ENCODE measurements around the gene MEF2A.

Gene MEF2A

DNA sequence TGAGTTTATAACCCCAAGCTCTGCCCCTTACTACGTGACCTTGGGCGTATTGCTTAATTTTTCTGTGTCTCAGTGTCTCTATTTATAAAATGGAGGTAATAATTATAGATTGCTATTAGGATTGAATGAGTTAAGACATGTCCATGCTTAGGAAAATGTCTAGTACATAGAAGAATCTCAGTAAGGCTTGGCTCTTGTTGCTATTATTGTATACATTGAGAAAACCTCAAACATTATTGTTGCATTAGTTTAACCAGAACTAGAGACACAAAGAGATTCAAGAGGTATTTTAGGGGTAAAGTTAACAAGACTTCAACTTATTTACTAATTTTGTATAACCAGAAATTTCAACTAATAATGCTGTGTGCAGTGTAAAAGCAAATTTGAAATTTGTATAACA, 66.7 kb downstream of the MEF2A start:
- ATAC-seq = no peak
- TF ChIP-seq GLIS3 (CRISPR knock-in tag; IDR thresholded peaks at IDR 0.05) (no peak), TCF4 (CRISPR knock-in tag; IDR thresholded peaks at IDR 0.05; ENCODE audit: borderline replicate concordance) (no peak)

DNA sequence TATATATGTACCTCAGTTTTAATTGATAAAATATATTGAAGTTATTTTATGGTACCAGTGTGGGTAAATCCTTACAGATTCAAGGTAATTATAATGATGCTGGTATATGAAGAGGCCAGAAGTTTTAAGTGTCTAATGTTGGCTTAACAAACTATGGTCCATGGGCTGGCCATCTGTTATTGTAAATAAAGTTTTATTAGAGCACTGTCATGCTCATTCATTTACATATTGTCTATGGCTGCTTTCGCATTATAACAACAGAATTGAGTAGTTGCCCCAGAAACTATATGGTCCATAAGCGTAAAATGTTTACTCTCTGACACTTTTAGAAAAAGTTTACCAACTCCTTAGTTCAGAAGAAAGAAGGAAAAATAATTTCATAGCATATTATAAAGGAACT, 67.9 kb downstream of the MEF2A start:
- no peak for ATAC-seq
- no peak for TF ChIP-seq RARB (CRISPR knock-in tag; IDR thresholded peaks at IDR 0.05)
- no peak for TF ChIP-seq ZNF565 (CRISPR knock-in tag; conservative IDR thresholded peaks at IDR 0.05; ENCODE audit: low read depth)

DNA sequence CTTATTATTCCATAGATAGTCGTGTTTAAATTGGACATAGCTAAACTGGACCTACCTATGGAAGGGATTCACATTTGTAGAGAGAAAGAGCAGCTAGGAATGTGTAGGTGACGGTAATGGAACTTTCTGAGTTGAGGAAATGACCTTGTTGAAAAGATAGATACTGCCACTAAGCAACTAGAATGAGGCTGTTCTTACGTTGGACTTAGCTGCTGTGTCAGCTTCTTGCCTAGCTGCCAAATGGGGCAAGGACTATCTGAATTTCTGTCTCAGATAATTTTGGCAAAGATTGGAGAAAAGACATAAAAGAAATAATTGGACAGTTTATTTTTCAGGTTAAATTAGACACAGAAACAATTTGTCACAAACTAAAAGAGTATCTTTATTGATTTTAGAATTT, 68.8 kb downstream of the MEF2A start:
- ATAC-seq = no peak
- no peak for TF ChIP-seq TOX (CRISPR knock-in tag; IDR thresholded peaks at IDR 0.05; ENCODE audit: borderline replicate concordance)
- TF ChIP-seq ZFP3 (CRISPR knock-in tag; IDR thresholded peaks at IDR 0.05) = no peak
- TF ChIP-seq BACH2 (CRISPR knock-in tag; IDR thresholded peaks at IDR 0.05; ENCODE audit: borderline replicate concordance) = no peak
- TF ChIP-seq TCF4 (CRISPR knock-in tag; IDR thresholded peaks at IDR 0.05; ENCODE audit: borderline replicate concordance) = no peak
- no peak for TF ChIP-seq ZNF70 (CRISPR knock-in tag; IDR thresholded peaks at IDR 0.05)
- TF ChIP-seq, protein P1, sequence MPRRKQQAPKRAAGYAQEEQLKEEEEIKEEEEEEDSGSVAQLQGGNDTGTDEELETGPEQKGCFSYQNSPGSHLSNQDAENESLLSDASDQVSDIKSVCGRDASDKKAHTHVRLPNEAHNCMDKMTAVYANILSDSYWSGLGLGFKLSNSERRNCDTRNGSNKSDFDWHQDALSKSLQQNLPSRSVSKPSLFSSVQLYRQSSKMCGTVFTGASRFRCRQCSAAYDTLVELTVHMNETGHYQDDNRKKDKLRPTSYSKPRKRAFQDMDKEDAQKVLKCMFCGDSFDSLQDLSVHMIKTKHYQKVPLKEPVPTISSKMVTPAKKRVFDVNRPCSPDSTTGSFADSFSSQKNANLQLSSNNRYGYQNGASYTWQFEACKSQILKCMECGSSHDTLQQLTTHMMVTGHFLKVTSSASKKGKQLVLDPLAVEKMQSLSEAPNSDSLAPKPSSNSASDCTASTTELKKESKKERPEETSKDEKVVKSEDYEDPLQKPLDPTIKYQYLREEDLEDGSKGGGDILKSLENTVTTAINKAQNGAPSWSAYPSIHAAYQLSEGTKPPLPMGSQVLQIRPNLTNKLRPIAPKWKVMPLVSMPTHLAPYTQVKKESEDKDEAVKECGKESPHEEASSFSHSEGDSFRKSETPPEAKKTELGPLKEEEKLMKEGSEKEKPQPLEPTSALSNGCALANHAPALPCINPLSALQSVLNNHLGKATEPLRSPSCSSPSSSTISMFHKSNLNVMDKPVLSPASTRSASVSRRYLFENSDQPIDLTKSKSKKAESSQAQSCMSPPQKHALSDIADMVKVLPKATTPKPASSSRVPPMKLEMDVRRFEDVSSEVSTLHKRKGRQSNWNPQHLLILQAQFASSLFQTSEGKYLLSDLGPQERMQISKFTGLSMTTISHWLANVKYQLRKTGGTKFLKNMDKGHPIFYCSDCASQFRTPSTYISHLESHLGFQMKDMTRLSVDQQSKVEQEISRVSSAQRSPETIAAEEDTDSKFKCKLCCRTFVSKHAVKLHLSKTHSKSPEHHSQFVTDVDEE (CRISPR knock-in tag; IDR thresholded peaks at IDR 0.05) = no peak

DNA sequence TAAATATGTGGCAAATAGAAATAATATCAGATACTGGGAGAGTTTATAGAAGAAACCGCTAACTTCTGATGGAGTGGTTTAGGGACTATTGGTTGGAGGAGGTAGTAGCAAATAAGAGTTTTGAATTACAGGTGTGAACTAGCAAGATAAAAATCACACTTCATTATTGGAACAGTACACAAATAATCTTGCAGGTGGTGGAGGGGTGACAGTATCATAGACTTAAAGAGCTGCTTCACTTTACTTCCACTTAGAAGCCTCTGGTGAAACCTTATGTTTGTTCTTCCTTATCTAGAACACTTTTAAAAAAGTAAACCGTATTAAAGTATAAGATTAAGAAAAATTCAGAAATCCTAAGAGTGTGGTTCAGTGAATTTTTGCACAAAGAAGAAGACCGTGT, 69.4 kb downstream of the MEF2A start:
- TF ChIP-seq ZNF8 (CRISPR knock-in tag; IDR thresholded peaks at IDR 0.05) (no peak), ZFP3 (CRISPR knock-in tag; IDR thresholded peaks at IDR 0.05) (no peak), ZNF70 (CRISPR knock-in tag; IDR thresholded peaks at IDR 0.05) (no peak), PPARA (CRISPR knock-in tag; IDR thresholded peaks at IDR 0.05; ENCODE audit: borderline replicate concordance) (no peak), TCF4 (CRISPR knock-in tag; IDR thresholded peaks at IDR 0.05; ENCODE audit: borderline replicate concordance) (no peak), SNAI2 (CRISPR knock-in tag; IDR thresholded peaks at IDR 0.05) (no peak), ZFP30 (CRISPR knock-in tag; IDR thresholded peaks at IDR 0.05) (no peak), OSR1 (CRISPR knock-in tag; IDR thresholded peaks at IDR 0.05) (no peak), CSDC2 (CRISPR knock-in tag; IDR thresholded peaks at IDR 0.05) (no peak), ESRRG (CRISPR knock-in tag; IDR thresholded peaks at IDR 0.05) (no peak), ZNF565 (CRISPR knock-in tag; conservative IDR thresholded peaks at IDR 0.05; ENCODE audit: low read depth) (no peak)
- TF ChIP-seq, protein P1 (CRISPR knock-in tag; IDR thresholded peaks at IDR 0.05) = no peak
- TF ChIP-seq, protein P2, sequence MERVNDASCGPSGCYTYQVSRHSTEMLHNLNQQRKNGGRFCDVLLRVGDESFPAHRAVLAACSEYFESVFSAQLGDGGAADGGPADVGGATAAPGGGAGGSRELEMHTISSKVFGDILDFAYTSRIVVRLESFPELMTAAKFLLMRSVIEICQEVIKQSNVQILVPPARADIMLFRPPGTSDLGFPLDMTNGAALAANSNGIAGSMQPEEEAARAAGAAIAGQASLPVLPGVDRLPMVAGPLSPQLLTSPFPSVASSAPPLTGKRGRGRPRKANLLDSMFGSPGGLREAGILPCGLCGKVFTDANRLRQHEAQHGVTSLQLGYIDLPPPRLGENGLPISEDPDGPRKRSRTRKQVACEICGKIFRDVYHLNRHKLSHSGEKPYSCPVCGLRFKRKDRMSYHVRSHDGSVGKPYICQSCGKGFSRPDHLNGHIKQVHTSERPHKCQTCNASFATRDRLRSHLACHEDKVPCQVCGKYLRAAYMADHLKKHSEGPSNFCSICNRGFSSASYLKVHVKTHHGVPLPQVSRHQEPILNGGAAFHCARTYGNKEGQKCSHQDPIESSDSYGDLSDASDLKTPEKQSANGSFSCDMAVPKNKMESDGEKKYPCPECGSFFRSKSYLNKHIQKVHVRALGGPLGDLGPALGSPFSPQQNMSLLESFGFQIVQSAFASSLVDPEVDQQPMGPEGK (CRISPR knock-in tag; IDR thresholded peaks at IDR 0.05; ENCODE audit: borderline replicate concordance) = no peak
- TF ChIP-seq, protein P3, sequence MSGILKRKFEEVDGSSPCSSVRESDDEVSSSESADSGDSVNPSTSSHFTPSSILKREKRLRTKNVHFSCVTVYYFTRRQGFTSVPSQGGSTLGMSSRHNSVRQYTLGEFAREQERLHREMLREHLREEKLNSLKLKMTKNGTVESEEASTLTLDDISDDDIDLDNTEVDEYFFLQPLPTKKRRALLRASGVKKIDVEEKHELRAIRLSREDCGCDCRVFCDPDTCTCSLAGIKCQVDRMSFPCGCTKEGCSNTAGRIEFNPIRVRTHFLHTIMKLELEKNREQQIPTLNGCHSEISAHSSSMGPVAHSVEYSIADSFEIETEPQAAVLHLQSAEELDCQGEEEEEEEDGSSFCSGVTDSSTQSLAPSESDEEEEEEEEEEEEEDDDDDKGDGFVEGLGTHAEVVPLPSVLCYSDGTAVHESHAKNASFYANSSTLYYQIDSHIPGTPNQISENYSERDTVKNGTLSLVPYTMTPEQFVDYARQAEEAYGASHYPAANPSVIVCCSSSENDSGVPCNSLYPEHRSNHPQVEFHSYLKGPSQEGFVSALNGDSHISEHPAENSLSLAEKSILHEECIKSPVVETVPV (CRISPR knock-in tag; IDR thresholded peaks at IDR 0.05) = no peak
- no peak for ATAC-seq

DNA sequence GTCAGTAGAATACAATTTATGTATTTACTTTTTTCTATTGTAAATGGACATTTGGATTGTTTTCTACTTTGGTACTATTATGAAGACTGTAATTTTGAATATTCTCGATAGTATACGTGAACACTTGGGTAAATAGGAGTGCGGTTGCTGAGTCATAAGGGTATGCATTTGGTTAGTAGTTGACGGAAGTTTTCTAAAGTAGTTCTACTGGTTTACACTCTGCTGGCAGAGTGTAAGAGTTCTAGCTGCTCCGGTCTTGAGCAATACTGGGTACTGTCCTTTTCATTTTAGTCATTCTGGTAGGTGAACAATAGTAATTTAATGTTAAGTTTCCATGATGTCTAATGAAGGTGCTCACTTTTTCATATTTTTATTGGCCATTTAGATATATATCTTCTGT, 70.0 kb downstream of the MEF2A start:
- no peak for ATAC-seq
- TF ChIP-seq TCF4 (CRISPR knock-in tag; IDR thresholded peaks at IDR 0.05; ENCODE audit: borderline replicate concordance) = no peak
- TF ChIP-seq ESRRG (CRISPR knock-in tag; IDR thresholded peaks at IDR 0.05) = no peak
- no peak for TF ChIP-seq BACH2 (CRISPR knock-in tag; IDR thresholded peaks at IDR 0.05; ENCODE audit: borderline replicate concordance)
- TF ChIP-seq, protein P4, sequence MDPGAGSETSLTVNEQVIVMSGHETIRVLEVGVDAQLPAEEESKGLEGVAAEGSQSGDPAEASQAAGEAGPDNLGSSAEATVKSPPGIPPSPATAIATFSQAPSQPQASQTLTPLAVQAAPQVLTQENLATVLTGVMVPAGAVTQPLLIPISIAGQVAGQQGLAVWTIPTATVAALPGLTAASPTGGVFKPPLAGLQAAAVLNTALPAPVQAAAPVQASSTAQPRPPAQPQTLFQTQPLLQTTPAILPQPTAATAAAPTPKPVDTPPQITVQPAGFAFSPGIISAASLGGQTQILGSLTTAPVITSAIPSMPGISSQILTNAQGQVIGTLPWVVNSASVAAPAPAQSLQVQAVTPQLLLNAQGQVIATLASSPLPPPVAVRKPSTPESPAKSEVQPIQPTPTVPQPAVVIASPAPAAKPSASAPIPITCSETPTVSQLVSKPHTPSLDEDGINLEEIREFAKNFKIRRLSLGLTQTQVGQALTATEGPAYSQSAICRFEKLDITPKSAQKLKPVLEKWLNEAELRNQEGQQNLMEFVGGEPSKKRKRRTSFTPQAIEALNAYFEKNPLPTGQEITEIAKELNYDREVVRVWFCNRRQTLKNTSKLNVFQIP (CRISPR knock-in tag; IDR thresholded peaks at IDR 0.05; ENCODE audit: borderline replicate concordance, low read depth) = no peak
- TF ChIP-seq, protein P3 (CRISPR knock-in tag; IDR thresholded peaks at IDR 0.05) = no peak
- TF ChIP-seq ZFP3 (CRISPR knock-in tag; IDR thresholded peaks at IDR 0.05) = no peak
- TF ChIP-seq ZC3H10 (CRISPR knock-in tag; IDR thresholded peaks at IDR 0.05) = no peak
- no peak for TF ChIP-seq GLIS3 (CRISPR knock-in tag; IDR thresholded peaks at IDR 0.05)
